ENCODE data around the gene KY.

Gene KY

DNA sequence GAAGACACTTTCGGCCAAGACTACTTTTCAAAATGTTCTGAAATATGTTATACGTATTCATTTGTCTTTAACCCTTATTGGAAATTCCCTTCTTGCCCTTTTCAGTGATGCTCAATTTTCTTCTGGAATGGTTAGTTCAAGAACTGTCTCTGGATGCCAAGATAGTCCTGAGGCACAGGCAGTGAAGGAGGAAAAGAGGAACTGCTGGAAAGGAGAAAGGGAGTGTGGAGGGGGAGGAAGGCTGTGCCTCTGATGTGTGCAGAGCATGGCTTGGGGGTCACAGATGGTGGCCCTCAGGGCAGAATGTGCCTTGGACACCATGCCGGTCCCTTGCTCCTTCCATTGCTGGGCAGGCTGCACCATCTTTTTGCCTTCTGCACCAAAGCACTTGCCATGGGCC lies 91.2 kb downstream of the KY start:
- DNase-seq (ENCODE audit: low read depth in 4 of 4, low spot score in 1 of 4), result no peak

Data from stimulated activated CD4-positive, alpha-beta T cell treated with anti-CD3 and anti-CD28 coated beads, Interleukin-1b, Interleukin-23, amount 100 ng/mL, for 24 hours (primary cell).